Panc1 (cell line): Measurements from ENCODE around the gene ABCD2.

Source experiments
- CTCF ChIP-seq: fragments of 450-650 bp; IDR thresholded peaks from 2 replicates; pipeline ENCODE4 v1.5.1; 2017; ENCODE audit warnings: mild to moderate bottlenecking
- POLR2AphosphoS5 ChIP-seq: IDR thresholded peaks from 2 replicates; pipeline ENCODE4 v1.6.1; 2012; ENCODE audit warnings: mild to moderate bottlenecking, low read depth, low read length, moderate library complexity
- TCF7L2 ChIP-seq: IDR thresholded peaks from 2 replicates; pipeline ENCODE4 v1.6.1; 2011; ENCODE audit warnings: mild to moderate bottlenecking, low read depth, low read length, inconsistent platforms

DNA sequence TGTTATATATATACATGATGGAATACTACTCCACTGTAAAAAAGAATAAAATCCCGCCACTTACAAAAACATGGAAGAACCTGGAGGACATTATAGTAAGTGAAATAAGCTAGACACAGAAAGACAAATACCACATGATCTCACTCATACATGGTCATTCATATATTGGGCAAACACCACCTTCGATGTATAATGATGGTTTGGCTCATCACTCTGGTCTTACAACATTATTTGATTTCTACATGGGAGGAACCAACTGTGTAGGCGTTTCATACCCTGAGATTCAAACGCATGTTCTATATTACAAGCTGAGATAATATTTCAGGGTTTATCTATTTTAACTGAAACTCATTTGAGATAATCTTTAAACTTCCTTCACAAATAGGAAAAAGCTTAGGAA, 48.3 kb downstream of the ABCD2 start:
- TF ChIP-seq CTCF: no peak
- TF ChIP-seq POLR2AphosphoS5: no peak
- TF ChIP-seq TCF7L2: no peak
